Cardiac fibroblast (primary cell): Measurements from ENCODE around the gene DHRSX.
"Not testable (repeated sequence)": the region's sequence is repeated elsewhere in the genome, so short reads cannot be mapped to it uniquely, and the experiment has no call there.

Source experiments
- DNase-seq, 2 donors: peaks; one replicate each; pipeline versions ENCODE4 v3.0.0 to v3.0.0-alpha.2; 2010; ENCODE audit warnings: low read depth in 2 of 2
- H3K4me3 ChIP-seq, 2 donors: replicated peaks in 1 of 2; 1 replicate in 1 of 2; 2 replicates in 1 of 2; pipeline ENCODE4 v1.5.1; 2011; ENCODE audit warnings: low read depth in 2 of 2, low read length in 2 of 2, mild to moderate bottlenecking in 2 of 2, moderate library complexity in 1 of 2
- CTCF ChIP-seq: IDR thresholded peaks from one replicate; pipeline ENCODE4 v1.5.1; 2011; ENCODE audit warnings: low read depth, mild to moderate bottlenecking, low read length, inconsistent platforms

Gene DHRSX

DNA sequence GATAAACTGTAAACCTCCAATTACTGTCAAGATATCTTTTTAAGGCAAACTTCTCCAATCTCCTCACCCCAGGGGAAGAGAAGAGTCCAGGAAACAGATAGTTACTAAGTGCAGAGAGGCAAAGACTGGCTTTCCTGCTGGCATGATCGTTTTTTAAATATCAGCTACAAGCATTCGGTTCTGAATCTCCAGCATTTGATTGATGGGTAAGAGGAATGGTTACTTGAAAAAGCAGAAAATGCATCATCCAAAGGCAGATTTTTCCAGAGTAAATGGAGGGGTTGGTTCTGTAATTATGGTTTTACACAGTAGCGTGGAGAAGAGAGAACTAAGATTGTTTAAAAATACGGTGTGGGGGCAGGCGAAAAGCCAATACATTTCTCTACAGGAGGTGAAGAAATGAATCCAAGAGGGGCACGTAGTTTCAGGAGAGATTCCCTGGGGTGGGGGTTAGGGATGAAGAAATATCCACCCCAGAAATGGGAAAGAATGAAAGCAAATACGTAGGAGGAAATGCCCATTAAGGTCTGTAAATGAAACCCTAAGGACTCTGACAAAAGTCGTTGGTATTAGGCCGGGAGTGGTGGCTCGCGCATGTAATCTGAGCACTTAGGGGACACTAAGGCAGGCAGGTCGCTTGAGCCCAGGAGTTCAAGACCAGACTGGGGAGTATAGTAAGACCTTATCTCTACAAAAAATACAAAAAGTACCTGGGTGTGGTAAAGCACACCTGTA lies 248.3 kb downstream of the DHRSX start:
- H3K4me3 ChIP-seq = no peak overlapping the region
- no peak for TF ChIP-seq CTCF
- no peak for DNase-seq

GRCh38 chrX:2251211-2251610 lies 249.6 kb downstream of the DHRSX start:
- TF ChIP-seq CTCF = no peak
- DNase-seq = no peak
- H3K4me3 ChIP-seq = no peak overlapping the region

GRCh38 chrX:2243913-2244460 lies 256.8 kb downstream of the DHRSX start:
- DNase-seq = no peak
- TF ChIP-seq CTCF = no peak
- H3K4me3 ChIP-seq = no peak overlapping the region

DNA sequence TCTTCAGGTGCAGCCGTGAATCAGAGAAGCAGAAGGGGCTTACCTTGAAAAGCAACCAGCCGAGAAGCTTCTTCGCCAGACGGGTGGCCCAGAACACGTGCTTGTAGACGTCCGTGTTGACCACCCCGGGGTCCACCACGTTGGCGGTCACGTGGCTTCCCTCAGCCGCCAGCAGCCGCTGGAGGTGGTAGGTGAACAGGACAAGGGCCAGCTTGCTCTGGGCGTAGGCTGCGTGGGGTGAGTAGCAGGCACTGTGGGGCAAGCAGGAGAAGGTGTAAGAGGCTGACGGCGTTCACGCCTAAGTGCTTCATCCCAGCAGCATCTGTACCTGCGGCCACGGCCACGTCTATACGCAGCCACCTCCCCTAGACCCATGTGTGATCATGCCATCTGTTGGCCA lies 257.8 kb downstream of the DHRSX start:
- DNase-seq = no peak
- no peak for TF ChIP-seq CTCF
- no peak overlapping the region for H3K4me3 ChIP-seq

DNA sequence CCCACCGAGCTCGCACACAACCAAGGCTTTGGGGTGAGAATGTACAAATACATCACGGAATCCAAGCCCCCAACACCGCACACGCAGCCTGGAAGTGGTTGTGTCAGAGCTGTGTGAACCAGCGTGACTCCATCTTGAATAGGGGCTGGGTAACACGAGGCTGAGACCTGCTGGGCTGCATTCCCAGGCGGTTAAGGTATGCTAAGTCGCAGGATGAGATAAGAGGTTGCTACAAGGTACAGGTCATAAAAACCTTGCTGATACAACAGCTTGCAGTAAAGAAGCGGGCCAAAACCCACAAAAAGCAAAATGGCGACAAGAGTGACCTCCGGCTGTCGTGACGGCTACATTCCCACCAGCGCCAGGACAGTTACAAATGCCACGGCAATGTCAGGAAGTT lies 258.4 kb downstream of the DHRSX start:
- no peak for TF ChIP-seq CTCF
- no peak overlapping the region for H3K4me3 ChIP-seq
- no peak for DNase-seq

GRCh38 chrX:2241496-2241895 lies 259.3 kb downstream of the DHRSX start:
- DNase-seq, H3K4me3 ChIP-seq: not testable (repeated sequence)

GRCh38 chrX:2240761-2241160 lies 260.0 kb downstream of the DHRSX start:
- not testable (repeated sequence) for H3K4me3 ChIP-seq, DNase-seq

DNA sequence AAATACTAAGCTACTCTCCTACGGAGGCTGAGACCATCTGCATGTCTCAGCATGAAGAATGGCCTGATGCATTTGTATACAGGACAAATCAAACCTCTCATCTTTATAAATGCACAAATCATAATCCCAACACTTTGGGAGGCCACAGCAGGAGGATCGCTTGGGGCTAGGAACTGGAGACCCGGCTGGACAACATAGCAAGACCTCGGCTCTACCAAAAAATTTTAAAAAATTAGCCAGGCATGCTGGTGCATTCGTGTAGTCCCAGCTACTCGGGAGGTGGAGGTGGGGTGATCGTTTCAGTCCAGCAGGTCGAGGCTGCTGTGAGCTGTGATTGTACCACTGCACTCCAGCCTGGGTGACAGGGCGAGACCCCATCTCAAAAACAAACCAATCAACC lies 262.8 kb downstream of the DHRSX start:
- no peak for TF ChIP-seq CTCF
- DNase-seq = no peak
- H3K4me3 ChIP-seq = no peak overlapping the region
